GM21576 (cell line): ENCODE measurements around the gene CCDC144A.
"Not testable (repeated sequence)": the region's sequence is repeated elsewhere in the genome, so short reads cannot be mapped to it uniquely, and the experiment has no call there.

ENCODE experiments used
- ATAC-seq: cut with Tn5 transposase; IDR thresholded peaks from one replicate; pipeline ENCODE4 v1.9.1; 2021; ENCODE audit warnings: mild to moderate bottlenecking, moderate library complexity; ENCODE audit not compliant: unreplicated experiment

Gene CCDC144A

GRCh38 chr17:16818821-16819683, 129.0 kb downstream of the CCDC144A start:
- no peak for ATAC-seq

- no peak for ATAC-seq
Observed at GRCh38 chr17:16820161-16820877, 130.3 kb downstream of the CCDC144A start.

GRCh38 chr17:16820979-16821543, 131.0 kb downstream of the CCDC144A start:
- no peak for ATAC-seq

DNA sequence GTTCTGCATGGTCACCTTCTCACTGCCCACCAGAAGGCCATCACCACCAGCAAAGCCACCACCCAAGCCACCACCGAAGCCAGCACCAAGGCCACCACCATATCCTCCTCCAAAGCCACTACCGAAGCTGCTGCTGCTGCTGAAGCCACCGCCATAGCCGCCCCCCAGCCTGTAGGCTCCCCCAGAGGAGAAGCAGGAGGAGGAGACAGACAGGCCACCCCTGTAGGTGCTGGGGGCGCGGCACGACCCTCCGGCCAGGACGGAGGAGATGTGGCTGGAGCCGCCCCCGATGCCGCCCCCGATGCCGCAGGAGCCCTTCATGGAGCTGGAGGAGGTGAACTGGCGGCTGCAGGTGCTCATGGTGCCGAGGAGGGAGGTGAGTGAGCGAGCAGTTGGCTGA, 132.1 kb downstream of the CCDC144A start:
- ATAC-seq: not testable (repeated sequence)

- ATAC-seq: not testable (repeated sequence)
Observed at GRCh38 chr17:16823768-16824406, 133.8 kb downstream of the CCDC144A start.
